B cell (primary cell): ENCODE measurements around the gene ZDHHC15. TPM values are rescaled to one million over a fixed set of nuclear protein-coding genes. Genes with fewer than 3 reads are reported as not detected.

Source experiments
- ATAC-seq: fragments of 200-7000 bp; cut with Tn5 transposase; one replicate; pipeline ENCODE4 v1.10.0; 2021; ENCODE audit warnings: low read depth, mild to moderate bottlenecking, moderate number of reproducible peaks, moderate library complexity
- CTCF ChIA-PET: fragments of 350-600 bp; sonication (Branson Sonifier 250); formaldehyde crosslinking; loops from one replicate; lab custom pipeline; 2021; ENCODE audit warnings: antibody characterized with exemption, inconsistent platforms; lab: Charles Lee
- POLR2A ChIA-PET: fragments of 350-600 bp; sonication (Branson Sonifier 250); formaldehyde crosslinking; loops from one replicate; lab custom pipeline; 2021; ENCODE audit warnings: antibody characterized with exemption; lab: Charles Lee
- DNase-seq: peaks from one replicate; pipeline ENCODE4 v3.0.0; 2013
- H2AFZ ChIP-seq: 2 replicates; pipeline ENCODE4 v1.6.1; 2012; ENCODE audit warnings: mild to moderate bottlenecking, low read depth, low read length; ENCODE audit not compliant: insufficient read depth, poor library complexity, severe bottlenecking
- H3K27ac ChIP-seq, 2 donors: 1 replicate in 1 of 2; 2 replicates in 1 of 2; pipeline ENCODE4 v1.5.1; 2012 to 2013; ENCODE audit warnings: low read length in 2 of 2, mild to moderate bottlenecking in 2 of 2, moderate library complexity in 1 of 2
- H3K27me3 ChIP-seq, 4 experiments: fragments of 200-600 bp in 1 of 4; sonication (generic) in 1 of 4; replicated peaks in 1 of 4; 1 replicate in 2 of 4; 2 replicates in 2 of 4; pipeline versions ENCODE4 v1.6.1 to v1.7.0; 2013 to 2016; ENCODE audit warnings: low read length in 3 of 4, mild to moderate bottlenecking in 2 of 4, mixed read lengths in 1 of 4, moderate library complexity in 1 of 4; ENCODE audit not compliant: insufficient read depth in 4 of 4, control insufficient read depth in 3 of 4; ENCODE audit errors: control extremely low read depth in 1 of 4
- H3K36me3 ChIP-seq, 2 experiments: replicated peaks in 1 of 2; 1 replicate in 1 of 2; 2 replicates in 1 of 2; pipeline versions ENCODE4 v1.6.1 to v1.7.1; 2013; ENCODE audit warnings: low read length in 1 of 2; ENCODE audit not compliant: insufficient read depth in 2 of 2, control insufficient read depth in 1 of 2; ENCODE audit errors: control extremely low read depth in 1 of 2, extremely low read depth in 1 of 2
- H3K4me1 ChIP-seq, 2 donors: fragments of 200-600 bp in 1 of 2; sonication (generic) in 1 of 2; 1 replicate in 1 of 2; 2 replicates in 1 of 2; pipeline versions ENCODE4 v1.5.1 to v1.6.1; 2013 to 2017; ENCODE audit warnings: low read length in 2 of 2; ENCODE audit not compliant: control insufficient read depth in 2 of 2, insufficient read depth in 2 of 2
- H3K4me2 ChIP-seq: replicated peaks from 2 replicates; pipeline ENCODE3; 2012; ENCODE audit warnings: mild to moderate bottlenecking, low read depth, low read length; ENCODE audit not compliant: poor library complexity, severe bottlenecking
- H3K4me3 ChIP-seq, 5 experiments: fragments of 200-600 bp in 1 of 5; sonication (generic) in 1 of 5; 1 replicate in 3 of 5; 2 replicates in 2 of 5; pipeline versions ENCODE4 v1.5.1 to v1.7.0; 2011 to 2016; ENCODE audit warnings: low read length in 4 of 5, mild to moderate bottlenecking in 4 of 5, low read depth in 2 of 5, control low read depth in 1 of 5, moderate library complexity in 1 of 5; ENCODE audit not compliant: insufficient read depth in 1 of 5; ENCODE audit errors: control extremely low read depth in 1 of 5, extremely low read depth in 1 of 5
- H3K79me2 ChIP-seq: fragments of 200-600 bp; sonication (generic); one replicate; pipeline ENCODE4 v1.6.0; 2016; ENCODE audit warnings: low read length; ENCODE audit not compliant: control insufficient read depth, insufficient read depth
- H3K9ac ChIP-seq: fragments of 200-600 bp; sonication (generic); 2 replicates; pipeline ENCODE4 v1.6.1; 2017; ENCODE audit warnings: mild to moderate bottlenecking, low read length, moderate library complexity
- H3K9me3 ChIP-seq, 3 donors: one replicate each; pipeline versions ENCODE4 v1.6.1 to v1.7.1; 2013; ENCODE audit warnings: low read length in 2 of 3; ENCODE audit not compliant: control insufficient read depth in 2 of 3, insufficient read depth in 1 of 3; ENCODE audit errors: control extremely low read depth in 1 of 3
- H4K20me1 ChIP-seq: 2 replicates; pipeline ENCODE4 v1.6.0; 2012; ENCODE audit warnings: mild to moderate bottlenecking, low read length; ENCODE audit not compliant: insufficient read depth, control insufficient read depth, poor library complexity, severe bottlenecking
- H3K27ac Mint-ChIP-seq: one replicate; pipeline ENCODE4 v1.8.0; 2021; ENCODE audit warnings: mixed read lengths
- H3K27me3 Mint-ChIP-seq: one replicate; pipeline ENCODE4 v1.8.0; 2021; ENCODE audit warnings: mixed read lengths
- H3K4me1 Mint-ChIP-seq: one replicate; pipeline ENCODE4 v1.8.0; 2021; ENCODE audit warnings: mixed read lengths
- H3K4me3 Mint-ChIP-seq: one replicate; pipeline ENCODE4 v1.8.0; 2021; ENCODE audit warnings: mixed read lengths
- H3K9me3 Mint-ChIP-seq: one replicate; pipeline ENCODE4 v1.8.0; 2022; ENCODE audit warnings: mixed read lengths; ENCODE audit not compliant: insufficient read depth
- EZH2 ChIP-seq: IDR thresholded peaks from 2 replicates; pipeline ENCODE4 v1.6.1; 2012; ENCODE audit warnings: borderline replicate concordance, low read depth, mild to moderate bottlenecking, moderate library complexity, low read length; ENCODE audit not compliant: insufficient read depth, poor library complexity, severe bottlenecking
- WGBS: methylation state at CpG from one replicate; pipeline ENCODE4 v1.1.5; 2013; ENCODE audit warnings: missing lambda C conversion rate; ENCODE audit not compliant: insufficient coverage; 5-methylcytosine and 5-hydroxymethylcytosine counted together
- intact Hi-C: fragments of 100-400 bp; cut with micrococcal nuclease; formaldehyde crosslinking; loops from one replicate; pipeline ENCODE4 v1.10.0; 2022
- polyA plus RNA-seq: library from polyadenylated mRNA; depleted of rRNA; stranded (reverse); fragments of >200 nt; gene quantifications from 2 replicates; pipeline ENCODE4 v1.2.3, GENCODE V29; 2012
- total RNA-seq, 2 donors: library from RNA; stranded (reverse); fragments of 120-200 nt in 1 of 2; gene quantifications; 1 replicate in 1 of 2; 2 replicates in 1 of 2; pipeline versions ENCODE4 v1.2.3 to v1.2.4, GENCODE V29; 2013 to 2022
- TF ChIP-seq, protein P1 (sequence below): fragments of 200-600 bp; IDR thresholded peaks from one replicate; pipeline ENCODE4 v1.8.0; 2022; ENCODE audit warnings: antibody characterized with exemption, mild to moderate bottlenecking

Gene ZDHHC15
- total and polyA plus RNA-seq, 2 donors (not counting 1 experiment from before 2014, with no cell fraction given) = 0.03 TPM; not detected in 1

DNA sequence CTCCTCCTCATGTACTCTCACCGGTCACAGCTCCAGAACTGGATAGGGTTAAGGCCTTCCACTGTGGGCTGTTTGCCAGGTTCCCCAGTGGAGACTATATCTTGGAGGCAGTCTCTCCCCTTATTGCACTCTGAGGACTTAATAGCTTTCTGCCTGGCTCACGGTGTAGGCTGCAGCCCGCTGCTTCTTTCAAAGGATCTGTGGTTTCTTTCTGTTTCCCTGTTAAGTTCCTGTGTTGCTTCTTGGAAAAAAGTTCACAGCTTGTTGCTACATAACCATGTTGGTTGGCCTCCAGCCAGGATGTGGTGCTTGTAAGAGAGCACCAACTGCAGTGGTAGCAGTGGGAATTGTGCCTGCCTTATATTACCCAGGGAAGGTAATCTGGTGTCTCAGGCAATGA is 24.9 kb upstream of the ZDHHC15 start:
- DNase-seq (no peak), ATAC-seq (no peak)
- Mint-ChIP-seq H3K4me3 (no peak overlapping the region), H3K4me1 (no peaks in the 10 kb centered on the region), H3K9me3 (no peaks in the 10 kb centered on the region), H3K27me3 (no peaks in the 10 kb centered on the region), H3K27ac (no peak overlapping the region)
- Histone ChIP-seq H3K9me3 (no peaks in the 10 kb centered on the region), H3K79me2 (no peaks in the 10 kb centered on the region), H4K20me1 (no peaks in the 10 kb centered on the region), H3K27me3 (no peaks in the 10 kb centered on the region), H3K4me3 (no peak overlapping the region), H3K27ac (no peak overlapping the region), H3K36me3 (no peaks in the 10 kb centered on the region), H3K4me2 (no peak overlapping the region), H3K4me1 (no peaks in the 10 kb centered on the region), H2AFZ (no peak overlapping the region), H3K9ac (no peak overlapping the region)
- intact Hi-C loops = no loop called here
- TF ChIP-seq, protein P1, sequence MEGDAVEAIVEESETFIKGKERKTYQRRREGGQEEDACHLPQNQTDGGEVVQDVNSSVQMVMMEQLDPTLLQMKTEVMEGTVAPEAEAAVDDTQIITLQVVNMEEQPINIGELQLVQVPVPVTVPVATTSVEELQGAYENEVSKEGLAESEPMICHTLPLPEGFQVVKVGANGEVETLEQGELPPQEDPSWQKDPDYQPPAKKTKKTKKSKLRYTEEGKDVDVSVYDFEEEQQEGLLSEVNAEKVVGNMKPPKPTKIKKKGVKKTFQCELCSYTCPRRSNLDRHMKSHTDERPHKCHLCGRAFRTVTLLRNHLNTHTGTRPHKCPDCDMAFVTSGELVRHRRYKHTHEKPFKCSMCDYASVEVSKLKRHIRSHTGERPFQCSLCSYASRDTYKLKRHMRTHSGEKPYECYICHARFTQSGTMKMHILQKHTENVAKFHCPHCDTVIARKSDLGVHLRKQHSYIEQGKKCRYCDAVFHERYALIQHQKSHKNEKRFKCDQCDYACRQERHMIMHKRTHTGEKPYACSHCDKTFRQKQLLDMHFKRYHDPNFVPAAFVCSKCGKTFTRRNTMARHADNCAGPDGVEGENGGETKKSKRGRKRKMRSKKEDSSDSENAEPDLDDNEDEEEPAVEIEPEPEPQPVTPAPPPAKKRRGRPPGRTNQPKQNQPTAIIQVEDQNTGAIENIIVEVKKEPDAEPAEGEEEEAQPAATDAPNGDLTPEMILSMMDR = no peak
- TF ChIP-seq EZH2 = no peak
- CTCF ChIA-PET = interaction anchor here (0.6 kb wide), 1 partner anchor 249 kb away, joined by 4 read pairs; no protein-coding TSS in a partner anchor
- POLR2A ChIA-PET = no interaction called here
- WGBS = 0% methylated on average over 1 of the region's 3 CpGs

DNA sequence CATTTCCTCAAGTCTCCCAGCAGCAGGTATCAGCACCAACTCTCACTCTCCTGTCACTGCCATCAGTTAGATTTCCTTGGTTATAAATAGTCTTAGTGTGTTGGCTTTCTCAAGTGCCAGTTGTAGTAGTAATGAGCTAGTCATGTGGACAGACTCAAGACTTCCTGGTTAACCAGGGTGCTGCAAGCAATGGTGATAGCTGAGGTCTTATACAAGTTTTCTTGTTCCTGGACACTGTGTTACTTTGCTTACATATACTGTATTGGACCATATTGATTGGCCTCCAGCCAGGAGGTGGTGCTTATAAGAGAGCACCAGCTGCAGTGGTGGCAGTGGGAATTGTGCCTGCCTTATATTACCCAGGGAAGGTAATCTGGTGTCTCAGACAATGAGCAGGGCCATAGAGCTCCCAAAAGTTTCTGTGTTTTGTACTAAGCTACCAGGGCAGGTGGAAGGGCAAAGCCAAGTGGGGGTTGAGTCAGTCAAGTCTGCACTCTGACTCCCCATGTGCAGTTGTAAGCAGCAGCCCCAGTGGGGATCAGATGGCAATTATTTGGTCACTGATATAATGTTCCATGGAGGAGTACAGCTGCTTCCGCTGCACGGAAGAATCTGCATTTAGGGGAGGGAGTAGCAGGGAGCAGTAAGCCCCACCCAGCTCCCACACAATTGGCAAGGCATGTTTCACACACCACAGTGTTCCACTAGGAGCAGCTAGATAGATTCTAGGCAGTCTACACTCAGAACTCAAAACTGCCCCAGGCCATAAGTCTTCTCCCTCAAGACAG is 24.1 kb upstream of the ZDHHC15 start:
- intact Hi-C loops = no loop called here
- Histone ChIP-seq H3K36me3 (no peaks in the 10 kb centered on the region), H3K4me2 (no peak overlapping the region), H3K27me3 (no peaks in the 10 kb centered on the region), H4K20me1 (no peaks in the 10 kb centered on the region), H3K9me3 (no peaks in the 10 kb centered on the region), H3K27ac (no peak overlapping the region), H3K4me1 (no peaks in the 10 kb centered on the region), H3K9ac (no peak overlapping the region), H2AFZ (no peak overlapping the region), H3K4me3 (no peak overlapping the region), H3K79me2 (no peaks in the 10 kb centered on the region)
- no peak overlapping the region for H3K27ac Mint-ChIP-seq
- DNase-seq (no peak), ATAC-seq (no peak)
- H3K4me3 Mint-ChIP-seq = no peak overlapping the region
- H3K9me3 Mint-ChIP-seq = no peaks in the 10 kb centered on the region
- H3K4me1 Mint-ChIP-seq = no peaks in the 10 kb centered on the region
- H3K27me3 Mint-ChIP-seq = no peaks in the 10 kb centered on the region
- no peak for TF ChIP-seq EZH2
- TF ChIP-seq, protein P1 = no peak
- CTCF ChIA-PET = no interaction called here
- POLR2A ChIA-PET = no interaction called here
- WGBS = no CpG with 5 or more reads among the region's 2 CpGs
